ENCODE results near the gene CTDSPL. TPM values are rescaled to one million over a fixed set of nuclear protein-coding genes. Genes with fewer than 3 reads are reported as not detected.

Gene CTDSPL
- total RNA-seq, 6 donors from 2014 or later, result 35.6 to 78.1 (median 55.5) TPM

GRCh38 chr3:37932505-37932904, 70.8 kb downstream of the CTDSPL start:
- no peak for TF ChIP-seq CTCF (IDR thresholded peaks at IDR 0.05)
- TF ChIP-seq POLR2A (IDR thresholded peaks at IDR 0.05), result no peak
- TF ChIP-seq EP300 (IDR thresholded peaks at IDR 0.05), result no peak
- no peak for TF ChIP-seq POLR2AphosphoS5 (IDR thresholded peaks at IDR 0.05)
- no peaks in the 10 kb centered on the region for H3K36me3 ChIP-seq
- no peak overlapping the region for H3K4me3 ChIP-seq
- H3K9me3 ChIP-seq, result no peaks in the 10 kb centered on the region
- H3K27ac ChIP-seq, result no peak overlapping the region
- ATAC-seq (ENCODE audit: low FRiP score in 2 of 2) (no peak), DNase-seq (no peak)
- H3K27me3 ChIP-seq, result no peaks in the 10 kb centered on the region
- WGBS, 2 donors, result 78 to 94% methylated on average over 3 of the region's 3 CpGs
- H3K4me1 ChIP-seq, result peaks cover 24 to 42% (median 29%) of the 10 kb centered on the region in 4 donors

GRCh38 chr3:37934631-37935289, 73.1 kb downstream of the CTDSPL start:
- Histone ChIP-seq H3K27me3 (no peaks in the 10 kb centered on the region), H3K4me1 (peaks cover 32 to 50% (median 34%) of the 10 kb centered on the region in 4 donors), H3K27ac (peak overlapping the region; percentile 41 to 79 (median 69)), H3K9me3 (no peaks in the 10 kb centered on the region), H3K36me3 (no peaks in the 10 kb centered on the region), H3K4me3 (no peak overlapping the region)
- DNase-seq (no peak), ATAC-seq (ENCODE audit: low FRiP score in 2 of 2) (no peak)
- 61 to 62% methylated on average over 8 of the region's 8 CpGs for WGBS, 2 donors
- no peak for TF ChIP-seq CTCF (IDR thresholded peaks at IDR 0.05)
- TF ChIP-seq POLR2AphosphoS5 (IDR thresholded peaks at IDR 0.05), result no peak
- TF ChIP-seq EP300 (IDR thresholded peaks at IDR 0.05), result no peak
- TF ChIP-seq POLR2A (IDR thresholded peaks at IDR 0.05), result no peak

GRCh38 chr3:37935290-37935668, 73.6 kb downstream of the CTDSPL start:
- H3K27ac ChIP-seq, result peak overlapping the region; percentile 41 to 79 (median 69)
- no peaks in the 10 kb centered on the region for H3K36me3 ChIP-seq
- H3K9me3 ChIP-seq, result no peaks in the 10 kb centered on the region
- no peaks in the 10 kb centered on the region for H3K27me3 ChIP-seq
- no peak overlapping the region for H3K4me3 ChIP-seq
- no peak for DNase-seq
- ATAC-seq (ENCODE audit: low FRiP score in 2 of 2), result peak; percentile 26 to 53
- H3K4me1 ChIP-seq, result peaks cover 32 to 50% (median 38%) of the 10 kb centered on the region in 4 donors
- TF ChIP-seq POLR2A (IDR thresholded peaks at IDR 0.05) (no peak), POLR2AphosphoS5 (IDR thresholded peaks at IDR 0.05) (no peak), CTCF (IDR thresholded peaks at IDR 0.05) (no peak), EP300 (IDR thresholded peaks at IDR 0.05) (no peak)
- WGBS, 2 donors, result 3% methylated on average over 1 of the region's 1 CpG

- 44 to 48% methylated on average over 9 of the region's 9 CpGs for WGBS, 2 donors
- peak overlapping the region; percentile 41 to 79 (median 69) for H3K27ac ChIP-seq
Measured at GRCh38 chr3:37935756-37936666, 74.3 kb downstream of the CTDSPL start.

More at GRCh38 chr3:37935756-37936666, 74.3 kb downstream of the CTDSPL start:
- H3K9me3 ChIP-seq, result no peaks in the 10 kb centered on the region
- no peak overlapping the region for H3K4me3 ChIP-seq
- H3K27me3 ChIP-seq, result no peaks in the 10 kb centered on the region
- TF ChIP-seq POLR2AphosphoS5 (IDR thresholded peaks at IDR 0.05) (no peak), EP300 (IDR thresholded peaks at IDR 0.05) (no peak), POLR2A (IDR thresholded peaks at IDR 0.05) (no peak), CTCF (IDR thresholded peaks at IDR 0.05) (no peak)
- DNase-seq (no peak), ATAC-seq (ENCODE audit: low FRiP score in 2 of 2) (peak; percentile 63 to 76)
- H3K4me1 ChIP-seq, result peaks cover 38 to 51% (median 43%) of the 10 kb centered on the region in 4 donors
- no peaks in the 10 kb centered on the region for H3K36me3 ChIP-seq
